Adrenal gland (tissue), 12 donors: ENCODE measurements around the gene RPL11. TPM values are rescaled to one million over a fixed set of nuclear protein-coding genes. Genes with fewer than 3 reads are reported as not detected.

ENCODE experiments used
- DNase-seq, 7 donors: peaks; one replicate each; pipeline ENCODE4 v3.0.0-alpha.2; 2019 to 2020
- H3K27ac ChIP-seq, 5 donors: fragments of 200-600 bp; sonication (generic) in 4 of 5; 1 replicate in 3 of 5; 2 replicates in 2 of 5; pipeline versions ENCODE4 v1.5.1 to v1.8.0; 2016 to 2020; ENCODE audit warnings: mild to moderate bottlenecking in 1 of 5
- H3K27me3 ChIP-seq: fragments of 200-600 bp; 2 replicates; pipeline ENCODE4 v1.8.0; 2021
- H3K36me3 ChIP-seq, 2 donors: fragments of 200-600 bp; replicated peaks in 1 of 2; 1 replicate in 1 of 2; 2 replicates in 1 of 2; pipeline versions ENCODE4 v1.5.1 to v1.8.0; 2018 to 2022
- H3K4me1 ChIP-seq, 2 donors: fragments of 200-600 bp; replicated peaks in 1 of 2; 1 replicate in 1 of 2; 2 replicates in 1 of 2; pipeline versions ENCODE4 v1.5.1 to v1.8.0; 2018 to 2021
- H3K4me3 ChIP-seq, 4 donors: fragments of 200-600 bp; sonication (generic) in 3 of 4; one replicate each; pipeline ENCODE4 v1.5.1; 2016 to 2018
- H3K9me3 ChIP-seq, 3 donors: fragments of 200-600 bp; sonication (generic) in 1 of 3; replicated peaks in 1 of 3; 1 replicate in 2 of 3; 2 replicates in 1 of 3; pipeline versions ENCODE4 v1.5.1 to v1.8.0; 2016 to 2021
- CTCF ChIP-seq, 6 experiments: fragments of 450-650 bp in 4 of 6; fragments of 200-600 bp in 2 of 6; sonication (generic) in 1 of 6; IDR thresholded peaks; 1 replicate in 5 of 6; 2 replicates in 1 of 6; pipeline versions ENCODE4 v1.5.1 to v1.8.0; 2016 to 2021; ENCODE audit warnings: antibody characterized with exemption in 6 of 6, mild to moderate bottlenecking in 2 of 6, moderate library complexity in 1 of 6
- POLR2A ChIP-seq, 2 donors: fragments of 450-650 bp; IDR thresholded peaks; one replicate each; pipeline ENCODE4 v1.6.1; 2017; ENCODE audit warnings: antibody characterized with exemption in 2 of 2, mild to moderate bottlenecking in 2 of 2, moderate library complexity in 1 of 2
- WGBS, 4 donors: extraction: QIAGEN DNeasy Blood & Tissue Kit in 2 of 4; methylation state at CpG; one replicate each; pipeline versions ENCODE4 v1.1.5 to v1.1.7; 2013 to 2017; 5-methylcytosine and 5-hydroxymethylcytosine counted together
- intact Hi-C, 2 donors: fragments of 100-400 bp; cut with DNase I; formaldehyde crosslinking; loops; one replicate each; pipeline versions ENCODE4 v1.14.1 to v1.15.0; 2022 to 2023
- polyA plus RNA-seq, 3 donors: library from polyadenylated mRNA; stranded (reverse); fragments of 200-250 nt in 2 of 3; fragments of 350-450 nt in 1 of 3; fragmentation: Illumina TruSeq in 1 of 3; extraction: RNeasy Lipid Tissue Mini Kit (QIAGEN cat#74804) in 1 of 3; gene quantifications; one replicate each; pipeline ENCODE4 v1.2.3, GENCODE V29; 2013 to 2014
- total RNA-seq, 9 donors: library from RNA; depleted of rRNA in 4 of 9; stranded (reverse); fragments of >200 nt in 4 of 9; fragments of 120-200 nt in 1 of 9; fragmentation: NEBNext Ultra II Directional in 1 of 9; extraction: Animal tissue kit (Norgen Biotek cat#: 25700) in 1 of 9; gene quantifications; one replicate each; pipeline versions ENCODE4 v1.1.0 to v1.2.4, GENCODE V29; 2013 to 2023
- donor health status: healthy with polysubstance abuse.
- donor health status: Bipolar disorder and iron deficiency.
- donor health status: DM: yes; HTN: yes; CAD: no.
- donor health status: DM: no; HTN: no; CAD: no.
- donor health status: DM: no; HTN: no; CAD: no.
- donor health status: DM: yes; HTN: yes; CAD: no.

The RPL11 gene
- total and polyA plus RNA-seq, 12 donors: 685 to 2,028 (median 921) TPM

GRCh38 chr1:23698466-23698865 is 6.9 kb downstream of the RPL11 start:
- H3K9me3 ChIP-seq: no peaks in the 10 kb centered on the region
- no peaks in the 10 kb centered on the region for H3K27me3 ChIP-seq
- H3K36me3 ChIP-seq: peaks cover 0 to 89% of the 10 kb centered on the region in 2 donors
- H3K4me1 ChIP-seq: peaks cover 7 to 32% of the 10 kb centered on the region in 2 donors
- no peak overlapping the region for H3K27ac ChIP-seq
- intact Hi-C loops: loop anchor here in 1 of 2 donors (10.0 kb wide), 1 partner anchor 56 kb away; no protein-coding TSS in a partner anchor
- WGBS, 4 donors: 82 to 84% (median 83%) methylated on average over 5 of the region's 5 CpGs
- TF ChIP-seq POLR2A (IDR thresholded peaks at IDR 0.05): no peak
- TF ChIP-seq CTCF (IDR thresholded peaks at IDR 0.05): no peak
- DNase-seq: no peak
- H3K4me3 ChIP-seq: no peak overlapping the region

GRCh38 chr1:23699280-23700179 is 7.9 kb downstream of the RPL11 start:
- intact Hi-C loops: loop anchor here in 1 of 2 donors (10.0 kb wide), 1 partner anchor 55 kb away; no protein-coding TSS in a partner anchor
- WGBS, 4 donors: 80 to 89% (median 84%) methylated on average over 7 of the region's 7 CpGs
- no peak for TF ChIP-seq POLR2A (IDR thresholded peaks at IDR 0.05)
- no peak for TF ChIP-seq CTCF (IDR thresholded peaks at IDR 0.05)
- Histone ChIP-seq H3K27me3 (no peaks in the 10 kb centered on the region), H3K4me3 (no peak overlapping the region), H3K36me3 (peaks cover 0 to 78% of the 10 kb centered on the region in 2 donors), H3K4me1 (peaks cover 0 to 21% of the 10 kb centered on the region in 2 donors), H3K27ac (no peak overlapping the region), H3K9me3 (no peaks in the 10 kb centered on the region)
- DNase-seq: no peak

- no peaks in the 10 kb centered on the region for H3K9me3 ChIP-seq
- H3K36me3 ChIP-seq: peaks cover 0 to 61% of the 10 kb centered on the region in 2 donors
- WGBS, 4 donors: 83 to 100% (median 94%) methylated on average over 2 of the region's 2 CpGs
Observed at GRCh38 chr1:23701310-23701709, 9.7 kb downstream of the RPL11 start.

More at GRCh38 chr1:23701310-23701709, 9.7 kb downstream of the RPL11 start:
- no peak overlapping the region for H3K4me3 ChIP-seq
- intact Hi-C loops: no loop called here
- peaks cover 0 to 6% of the 10 kb centered on the region in 2 donors for H3K4me1 ChIP-seq
- no peak for DNase-seq
- TF ChIP-seq POLR2A (IDR thresholded peaks at IDR 0.05): no peak
- TF ChIP-seq CTCF (IDR thresholded peaks at IDR 0.05): no peak
- peak overlapping the region in 1 of 5 donors; percentile 18 for H3K27ac ChIP-seq
- no peaks in the 10 kb centered on the region for H3K27me3 ChIP-seq
